DND-41 (cell line): Measurements from ENCODE around the gene U2SURP.

ENCODE experiments used
- ATAC-seq: fragments of 200-7000 bp; cut with Tn5 transposase; 3 replicates; pipeline ENCODE4 v1.9.1; 2021; ENCODE audit warnings: low read depth; ENCODE audit not compliant: insufficient read depth
- DNase-seq: peaks from one replicate; pipeline ENCODE4 v3.0.0-alpha.2; 2020
- H2AFZ ChIP-seq: 2 replicates; pipeline ENCODE4 v1.6.0; 2012; ENCODE audit warnings: low read depth, low read length
- H3K27ac ChIP-seq: 2 replicates; pipeline ENCODE4 v1.5.1; 2012; ENCODE audit warnings: low read length, inconsistent platforms
- H3K27me3 ChIP-seq: fragments of 200-600 bp; sonication (generic); 2 replicates; pipeline ENCODE4 v1.6.0; 2012; ENCODE audit warnings: low read length, mild to moderate bottlenecking, inconsistent platforms; ENCODE audit not compliant: insufficient read depth, poor library complexity
- H3K36me3 ChIP-seq: 2 replicates; pipeline ENCODE4 v1.5.1; 2012; ENCODE audit warnings: low read length, inconsistent platforms; ENCODE audit not compliant: insufficient read depth
- H3K4me1 ChIP-seq: 2 replicates; pipeline ENCODE4 v1.5.1; 2012; ENCODE audit warnings: mild to moderate bottlenecking, low read length; ENCODE audit not compliant: insufficient read depth
- H3K4me2 ChIP-seq: 2 replicates; pipeline ENCODE4 v1.6.0; 2012; ENCODE audit warnings: mild to moderate bottlenecking, moderate library complexity, low read length, inconsistent platforms; ENCODE audit not compliant: insufficient read depth
- H3K4me3 ChIP-seq, 2 experiments: fragments of 200-600 bp in 1 of 2; shearing (Covaris generic) in 1 of 2; 2 replicates each; pipeline ENCODE4 v1.5.1; 2012 to 2016; ENCODE audit warnings: inconsistent platforms in 2 of 2, low read length in 2 of 2, mild to moderate bottlenecking in 2 of 2, low read depth in 1 of 2, moderate library complexity in 1 of 2
- H3K79me2 ChIP-seq: 2 replicates; pipeline ENCODE4 v1.6.0; 2012; ENCODE audit warnings: low read length, inconsistent platforms; ENCODE audit not compliant: insufficient read depth
- H3K9ac ChIP-seq: 2 replicates; pipeline ENCODE4 v1.6.0; 2012; ENCODE audit warnings: low read depth, mild to moderate bottlenecking, inconsistent platforms, low read length, moderate library complexity
- H3K9me3 ChIP-seq: 2 replicates; pipeline ENCODE4 v1.5.1; 2012; ENCODE audit warnings: low read length, moderate library complexity, mild to moderate bottlenecking, inconsistent platforms; ENCODE audit not compliant: insufficient read depth, severe bottlenecking
- H4K20me1 ChIP-seq: 2 replicates; pipeline ENCODE4 v1.6.0; 2012; ENCODE audit warnings: low read length; ENCODE audit not compliant: insufficient read depth
- CTCF ChIP-seq: IDR thresholded peaks from 2 replicates; pipeline ENCODE4 v1.5.1; 2012; ENCODE audit warnings: borderline replicate concordance, low read length, moderate library complexity, mild to moderate bottlenecking; ENCODE audit not compliant: poor library complexity, severe bottlenecking; ENCODE audit errors: extremely low read depth
- EZH2 ChIP-seq: IDR thresholded peaks from 3 replicates; pipeline ENCODE4 v1.6.1; 2012; ENCODE audit warnings: borderline replicate concordance, low read depth, mild to moderate bottlenecking, moderate library complexity, low read length, inconsistent platforms; ENCODE audit not compliant: severe bottlenecking

Gene U2SURP

GRCh38 chr3:143088835-143089234, 87.5 kb downstream of the U2SURP start:
- no peaks in the 10 kb centered on the region for H3K36me3 ChIP-seq
- H3K9ac ChIP-seq: no peak overlapping the region
- H2AFZ ChIP-seq: no peak overlapping the region
- no peaks in the 10 kb centered on the region for H3K27me3 ChIP-seq
- no peaks in the 10 kb centered on the region for H4K20me1 ChIP-seq
- H3K27ac ChIP-seq: no peak overlapping the region
- H3K79me2 ChIP-seq: no peaks in the 10 kb centered on the region
- TF ChIP-seq CTCF (no peak), EZH2 (no peak)
- no peak overlapping the region for H3K4me3 ChIP-seq
- no peaks in the 10 kb centered on the region for H3K4me1 ChIP-seq
- ATAC-seq (no peak), DNase-seq (no peak)
- no peak overlapping the region for H3K4me2 ChIP-seq
- H3K9me3 ChIP-seq: peaks cover 1% of the 10 kb centered on the region

GRCh38 chr3:143089965-143090364, 88.6 kb downstream of the U2SURP start:
- no peak overlapping the region for H3K4me3 ChIP-seq
- H3K9me3 ChIP-seq: no peaks in the 10 kb centered on the region
- H3K4me1 ChIP-seq: no peaks in the 10 kb centered on the region
- no peak overlapping the region for H3K27ac ChIP-seq
- no peak overlapping the region for H2AFZ ChIP-seq
- H3K9ac ChIP-seq: no peak overlapping the region
- no peaks in the 10 kb centered on the region for H3K36me3 ChIP-seq
- no peaks in the 10 kb centered on the region for H3K79me2 ChIP-seq
- no peak for ATAC-seq
- no peaks in the 10 kb centered on the region for H3K27me3 ChIP-seq
- DNase-seq: no peak
- H4K20me1 ChIP-seq: no peaks in the 10 kb centered on the region
- no peak for TF ChIP-seq EZH2
- TF ChIP-seq CTCF: no peak
- H3K4me2 ChIP-seq: no peak overlapping the region

GRCh38 chr3:143090486-143090885, 89.1 kb downstream of the U2SURP start:
- H3K36me3 ChIP-seq: no peaks in the 10 kb centered on the region
- no peak overlapping the region for H3K27ac ChIP-seq
- no peaks in the 10 kb centered on the region for H3K27me3 ChIP-seq
- TF ChIP-seq CTCF: no peak
- no peak for TF ChIP-seq EZH2
- 0 out of 2 replicates have a peak overlapping the region, but pooled peaks have one; percentile 8 for H2AFZ ChIP-seq
- no peaks in the 10 kb centered on the region for H3K79me2 ChIP-seq
- DNase-seq (no peak), ATAC-seq (no peak)
- H3K9ac ChIP-seq: no peak overlapping the region
- no peaks in the 10 kb centered on the region for H4K20me1 ChIP-seq
- no peaks in the 10 kb centered on the region for H3K4me1 ChIP-seq
- H3K4me3 ChIP-seq: no peak overlapping the region
- peaks cover 5% of the 10 kb centered on the region for H3K9me3 ChIP-seq
- H3K4me2 ChIP-seq: no peak overlapping the region
